ENCODE measurements around the gene CGB1. TPM values are rescaled to one million over a fixed set of nuclear protein-coding genes. Genes with fewer than 3 reads are reported as not detected.

CGB1 gene
- polyA plus RNA-seq, 1 donor (not counting 4 experiments of a cell fraction or from before 2014, with no cell fraction given), result not detected

- Histone ChIP-seq H3K27ac (ENCODE audit: control insufficient read depth, insufficient read depth, low read length) (no peak overlapping the region), H3K4me1 (ENCODE audit: control insufficient read depth, extremely low read depth, insufficient read depth, low read length) (peaks cover 12% of the 10 kb centered on the region), H3K9me1 (ENCODE audit: control insufficient read depth, extremely low read depth, insufficient read depth, low read length) (no peaks in the 10 kb centered on the region), H3K9me3 (ENCODE audit: control insufficient read depth, low read depth, low read length) (no peaks in the 10 kb centered on the region), H3K4me2 (ENCODE audit: control insufficient read depth, extremely low read depth, insufficient read depth, low read depth, low read length) (no peak overlapping the region), H3K79me2 (ENCODE audit: control insufficient read depth, insufficient read depth, low read length) (no peaks in the 10 kb centered on the region), H2AFZ (ENCODE audit: control insufficient read depth, low read length) (no peak overlapping the region), H3K9ac (ENCODE audit: control insufficient read depth, extremely low read depth, insufficient read depth, low read length) (no peak overlapping the region), H3K36me3 (ENCODE audit: control insufficient read depth in 2 of 2, extremely low read depth in 1 of 2, insufficient read depth in 2 of 2, low read length in 2 of 2) (peaks cover 0 to 4% of the 10 kb centered on the region in 2 experiments), H4K20me1 (ENCODE audit: control insufficient read depth, extremely low read depth, insufficient read depth, low read length) (no peaks in the 10 kb centered on the region), H3K27me3 (ENCODE audit: control insufficient read depth, extremely low read depth, insufficient read depth, low read length) (peaks cover 38% of the 10 kb centered on the region), H3K4me3 (ENCODE audit: control insufficient read depth in 2 of 3, extremely low read depth in 1 of 3, insufficient read depth in 2 of 3, low read depth in 1 of 3, low read length in 3 of 3) (no peak overlapping the region)
- FAIRE-seq (no peak), DNase-seq (ENCODE audit: low read depth, low spot score) (no peak)
- dilution Hi-C loops (cut with MboI; ENCODE audit: extremely low pct_ligation_motif_present, low sequenced_read_pairs), result no loop called here
- TF ChIP-seq EZH2 (IDR thresholded peaks at IDR 0.05; ENCODE audit: low read length), result no peak
- TF ChIP-seq CTCF (optimal IDR thresholded peaks at IDR 0.05 in 1 of 3, IDR thresholded peaks at IDR 0.05 in 1 of 3, conservative IDR thresholded peaks at IDR 0.05 in 1 of 3; ENCODE audit: extremely low read depth in 1 of 3, insufficient read depth in 2 of 3, low read length in 3 of 3), result no peak
Observed at GRCh38 chr19:49067554-49067953, 30.9 kb upstream of the CGB1 start.

- Histone ChIP-seq H3K27ac (ENCODE audit: control insufficient read depth, insufficient read depth, low read length) (no peak overlapping the region), H3K4me1 (ENCODE audit: control insufficient read depth, extremely low read depth, insufficient read depth, low read length) (peaks cover 12% of the 10 kb centered on the region), H3K79me2 (ENCODE audit: control insufficient read depth, insufficient read depth, low read length) (no peaks in the 10 kb centered on the region), H3K9ac (ENCODE audit: control insufficient read depth, extremely low read depth, insufficient read depth, low read length) (no peak overlapping the region), H3K9me3 (ENCODE audit: control insufficient read depth, low read depth, low read length) (no peaks in the 10 kb centered on the region), H3K4me2 (ENCODE audit: control insufficient read depth, extremely low read depth, insufficient read depth, low read depth, low read length) (no peak overlapping the region), H4K20me1 (ENCODE audit: control insufficient read depth, extremely low read depth, insufficient read depth, low read length) (no peaks in the 10 kb centered on the region), H3K9me1 (ENCODE audit: control insufficient read depth, extremely low read depth, insufficient read depth, low read length) (no peaks in the 10 kb centered on the region), H3K36me3 (ENCODE audit: control insufficient read depth in 2 of 2, extremely low read depth in 1 of 2, insufficient read depth in 2 of 2, low read length in 2 of 2) (peaks cover 3 to 4% of the 10 kb centered on the region in 2 experiments), H3K4me3 (ENCODE audit: control insufficient read depth in 2 of 3, extremely low read depth in 1 of 3, insufficient read depth in 2 of 3, low read depth in 1 of 3, low read length in 3 of 3) (no peak overlapping the region), H2AFZ (ENCODE audit: control insufficient read depth, low read length) (no peak overlapping the region), H3K27me3 (ENCODE audit: control insufficient read depth, extremely low read depth, insufficient read depth, low read length) (peaks cover 24% of the 10 kb centered on the region)
- dilution Hi-C loops (cut with MboI; ENCODE audit: extremely low pct_ligation_motif_present, low sequenced_read_pairs), result no loop called here
- FAIRE-seq (no peak), DNase-seq (ENCODE audit: low read depth, low spot score) (no peak)
- no peak for TF ChIP-seq CTCF (optimal IDR thresholded peaks at IDR 0.05 in 1 of 3, IDR thresholded peaks at IDR 0.05 in 1 of 3, conservative IDR thresholded peaks at IDR 0.05 in 1 of 3; ENCODE audit: extremely low read depth in 1 of 3, insufficient read depth in 2 of 3, low read length in 3 of 3)
- no peak for TF ChIP-seq EZH2 (IDR thresholded peaks at IDR 0.05; ENCODE audit: low read length)
Observed at GRCh38 chr19:49065905-49066512, 29.3 kb upstream of the CGB1 start.
